Loucy (cell line): ENCODE measurements around the gene CCDC92B.

ENCODE experiments used
- EZH2phosphoT487 ChIP-seq: fragments of 200-600 bp; IDR thresholded peaks from 2 replicates; pipeline ENCODE4 v1.6.1; 2018; ENCODE audit warnings: antibody characterized with exemption, mild to moderate bottlenecking, moderate library complexity, borderline replicate concordance
- TF ChIP-seq, protein P1 (sequence below): fragments of 200-600 bp; sonication (generic); conservative IDR thresholded peaks from 2 replicates; pipeline ENCODE4 v1.5.1; 2014; ENCODE audit warnings: mild to moderate bottlenecking, antibody characterized with exemption, low read length

DNA sequence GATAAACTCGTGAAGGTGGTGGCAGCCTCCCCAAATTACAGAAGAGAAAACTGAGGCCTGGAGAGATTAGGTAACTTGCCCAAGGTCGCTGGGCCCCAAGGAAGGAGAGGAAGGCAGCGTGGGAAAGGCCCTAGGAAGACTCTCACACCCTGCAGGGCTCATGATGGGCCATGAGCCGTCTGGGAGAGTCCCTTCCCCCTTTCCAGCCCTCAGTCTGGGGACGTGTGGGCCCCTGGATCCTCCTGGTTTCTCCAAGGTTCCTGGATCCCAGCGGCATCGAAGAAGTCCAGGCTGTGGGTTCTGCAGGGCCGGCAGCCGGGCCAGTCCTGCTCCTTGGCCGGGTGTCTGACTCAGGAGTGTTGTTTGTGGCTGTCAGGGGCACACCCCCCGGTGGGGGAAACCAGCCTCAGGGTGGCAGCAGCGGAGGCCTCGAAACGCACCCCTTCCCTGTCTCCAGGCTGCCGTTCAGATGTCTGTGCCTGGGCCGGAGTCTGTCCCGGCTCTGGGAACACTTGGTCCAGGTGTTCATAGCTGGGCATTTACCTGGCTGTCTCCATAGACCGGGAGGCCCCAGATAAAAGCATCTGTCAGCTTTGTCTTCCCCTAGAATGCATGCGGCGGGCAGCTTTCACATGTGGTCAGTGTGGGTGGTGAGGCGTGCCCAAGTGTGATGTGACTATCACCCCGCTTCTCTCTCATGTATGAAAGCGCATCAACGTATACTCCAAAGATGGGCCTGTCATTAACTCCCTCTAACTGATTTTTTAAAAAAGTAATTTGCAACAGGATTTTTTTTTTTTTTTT lies 43.1 kb upstream of the CCDC92B start:
- TF ChIP-seq, protein P1, sequence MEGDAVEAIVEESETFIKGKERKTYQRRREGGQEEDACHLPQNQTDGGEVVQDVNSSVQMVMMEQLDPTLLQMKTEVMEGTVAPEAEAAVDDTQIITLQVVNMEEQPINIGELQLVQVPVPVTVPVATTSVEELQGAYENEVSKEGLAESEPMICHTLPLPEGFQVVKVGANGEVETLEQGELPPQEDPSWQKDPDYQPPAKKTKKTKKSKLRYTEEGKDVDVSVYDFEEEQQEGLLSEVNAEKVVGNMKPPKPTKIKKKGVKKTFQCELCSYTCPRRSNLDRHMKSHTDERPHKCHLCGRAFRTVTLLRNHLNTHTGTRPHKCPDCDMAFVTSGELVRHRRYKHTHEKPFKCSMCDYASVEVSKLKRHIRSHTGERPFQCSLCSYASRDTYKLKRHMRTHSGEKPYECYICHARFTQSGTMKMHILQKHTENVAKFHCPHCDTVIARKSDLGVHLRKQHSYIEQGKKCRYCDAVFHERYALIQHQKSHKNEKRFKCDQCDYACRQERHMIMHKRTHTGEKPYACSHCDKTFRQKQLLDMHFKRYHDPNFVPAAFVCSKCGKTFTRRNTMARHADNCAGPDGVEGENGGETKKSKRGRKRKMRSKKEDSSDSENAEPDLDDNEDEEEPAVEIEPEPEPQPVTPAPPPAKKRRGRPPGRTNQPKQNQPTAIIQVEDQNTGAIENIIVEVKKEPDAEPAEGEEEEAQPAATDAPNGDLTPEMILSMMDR = peak; percentile 37
- no peak for TF ChIP-seq EZH2phosphoT487
